Fibroblast of skin of right biceps (primary cell): Measurements from ENCODE around the gene ABO.
A peak's percentile ranks its signal among the peaks of the same experiment; 100 is the strongest.
"Not testable (repeated sequence)": the region's sequence is repeated elsewhere in the genome, so short reads cannot be mapped to it uniquely, and the experiment has no call there.

ENCODE experiments used
- DNase-seq: peaks from one replicate; pipeline ENCODE4 v3.0.0-alpha.2; 2013

Gene ABO

GRCh38 chr9:133286523-133286922 lies 11.5 kb upstream of the ABO start:
- peak; percentile 3 for DNase-seq

GRCh38 chr9:133285252-133285775 lies 10.3 kb upstream of the ABO start:
- no peak for DNase-seq

- DNase-seq: no peak
Observed at GRCh38 chr9:133284362-133284761, 9.4 kb upstream of the ABO start.

- DNase-seq: not testable (repeated sequence)
Observed at GRCh38 chr9:133283255-133284032, 8.4 kb upstream of the ABO start.

- DNase-seq: no peak
Observed at GRCh38 chr9:133282464-133283238, 7.7 kb upstream of the ABO start.

- no peak for DNase-seq
Observed at GRCh38 chr9:133280392-133280791, 5.4 kb upstream of the ABO start.

GRCh38 chr9:133278161-133279114 lies 3.4 kb upstream of the ABO start:
- DNase-seq: no peak

- DNase-seq: no peak
Observed at GRCh38 chr9:133277467-133277866, 2.5 kb upstream of the ABO start.

- no peak for DNase-seq
Observed at GRCh38 chr9:133276923-133277322, 1.9 kb upstream of the ABO start.

- DNase-seq: no peak
Observed at GRCh38 chr9:133276001-133276884, 1.2 kb upstream of the ABO start.

- DNase-seq: no peak
Observed at GRCh38 chr9:133274236-133275104, 531 bp downstream of the ABO start.

- no peak for DNase-seq
Observed at GRCh38 chr9:133273819-133274218, 1.2 kb downstream of the ABO start.

GRCh38 chr9:133273098-133273497 lies 1.9 kb downstream of the ABO start:
- DNase-seq: no peak

- DNase-seq: no peak
Observed at GRCh38 chr9:133269537-133270362, 5.3 kb downstream of the ABO start.

- DNase-seq: not testable (repeated sequence)
Observed at GRCh38 chr9:133269136-133269535, 5.9 kb downstream of the ABO start.

GRCh38 chr9:133268335-133269056 lies 6.5 kb downstream of the ABO start:
- DNase-seq: no peak

- DNase-seq: no peak
Observed at GRCh38 chr9:133264235-133264764, 10.7 kb downstream of the ABO start.

- DNase-seq: no peak
Observed at GRCh38 chr9:133263557-133263956, 11.4 kb downstream of the ABO start.

- DNase-seq: no peak
Observed at GRCh38 chr9:133262226-133262625, 12.8 kb downstream of the ABO start.
